Stimulated activated CD4-positive, alpha-beta T cell treated with anti-CD3 and anti-CD28 coated beads, Interleukin-12 subunit alpha, Interleukin-12 subunit beta, amount 100 ng/mL, for 48 hours (primary cell): ENCODE data around the gene EIF4G3.
"Not testable (repeated sequence)": the region's sequence is repeated elsewhere in the genome, so short reads cannot be mapped to it uniquely, and the experiment has no call there.

Experiments
- DNase-seq, 3 donors: peaks; one replicate each; pipeline ENCODE4 v3.0.0-alpha.2; 2020; ENCODE audit warnings: low read depth in 2 of 3, low spot score in 1 of 3

The EIF4G3 gene

DNA sequence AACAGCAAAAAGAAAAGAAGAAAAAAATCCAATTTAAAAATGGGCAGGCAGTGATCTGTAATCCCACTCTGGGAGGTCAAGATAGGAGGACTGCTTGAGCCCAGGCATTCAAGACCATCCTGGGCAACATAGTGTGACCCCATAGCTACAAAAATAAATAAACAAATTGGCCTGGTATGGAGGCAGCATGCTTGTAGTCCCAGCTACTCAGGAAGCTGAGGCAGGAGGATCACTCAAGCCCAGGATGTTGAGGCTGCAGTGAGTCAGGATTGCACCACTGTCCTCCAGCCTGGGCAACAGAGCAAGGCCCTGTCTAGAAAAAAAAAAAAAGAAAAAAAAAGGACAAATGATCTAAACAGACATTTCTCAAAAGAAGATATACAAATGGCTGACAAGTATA, 99.6 kb downstream of the EIF4G3 start:
- DNase-seq = no peak

GRCh38 chr1:21072721-21073120, 104.0 kb downstream of the EIF4G3 start:
- no peak for DNase-seq

DNA sequence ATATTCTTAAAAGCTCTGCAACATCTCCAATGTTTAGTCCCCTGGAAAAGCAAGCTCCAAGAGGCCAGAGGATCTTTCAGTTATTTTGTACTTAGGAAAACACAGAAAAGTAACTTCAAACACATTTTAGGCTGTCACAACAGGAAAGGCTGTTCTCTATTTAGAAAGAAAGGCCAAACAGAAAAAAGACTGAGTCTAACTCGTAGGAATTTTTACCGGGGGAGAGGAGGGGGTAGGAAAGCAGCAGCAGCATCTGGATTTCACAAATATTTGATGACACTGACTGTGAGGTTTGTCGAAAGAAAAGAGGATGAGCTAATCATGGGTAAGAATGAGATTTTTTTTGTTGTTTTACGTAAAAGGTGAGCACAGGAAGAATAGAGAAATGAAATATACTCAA, 107.1 kb downstream of the EIF4G3 start:
- no peak for DNase-seq

GRCh38 chr1:21068937-21069336, 107.8 kb downstream of the EIF4G3 start:
- DNase-seq = no peak

- DNase-seq = no peak
Measured at GRCh38 chr1:21067551-21068227, 109.0 kb downstream of the EIF4G3 start.

DNA sequence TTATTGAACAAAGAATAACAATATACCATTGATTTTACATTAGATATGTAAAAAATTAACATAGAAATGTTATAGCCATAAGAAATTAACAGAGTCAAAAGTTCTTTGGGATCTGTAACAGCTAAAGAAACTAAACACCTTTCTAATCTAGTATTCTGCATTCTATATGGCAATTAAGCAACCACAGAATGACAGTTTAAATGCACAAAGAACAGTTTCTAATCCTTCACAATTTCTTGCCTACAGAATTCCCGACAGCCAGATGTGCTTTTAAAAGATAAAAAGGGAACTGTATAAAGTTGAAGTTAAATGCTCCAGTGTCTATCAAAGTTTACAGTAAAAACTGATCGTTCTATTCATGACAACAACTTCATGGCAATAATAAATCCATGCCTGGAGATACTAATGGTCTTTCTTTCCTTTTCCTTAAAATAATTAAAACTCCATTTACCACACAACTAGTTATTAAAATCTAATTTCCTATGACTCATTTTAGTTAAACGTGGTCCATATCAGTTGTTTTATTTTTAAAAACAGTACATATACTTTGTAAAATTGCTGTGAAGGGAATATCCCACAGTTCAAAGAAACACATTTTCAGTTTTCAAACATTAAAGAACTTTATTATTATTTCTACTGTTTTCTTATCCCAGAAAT, 110.2 kb downstream of the EIF4G3 start:
- DNase-seq = no peak

GRCh38 chr1:21065851-21066250, 110.8 kb downstream of the EIF4G3 start:
- no peak for DNase-seq

DNA sequence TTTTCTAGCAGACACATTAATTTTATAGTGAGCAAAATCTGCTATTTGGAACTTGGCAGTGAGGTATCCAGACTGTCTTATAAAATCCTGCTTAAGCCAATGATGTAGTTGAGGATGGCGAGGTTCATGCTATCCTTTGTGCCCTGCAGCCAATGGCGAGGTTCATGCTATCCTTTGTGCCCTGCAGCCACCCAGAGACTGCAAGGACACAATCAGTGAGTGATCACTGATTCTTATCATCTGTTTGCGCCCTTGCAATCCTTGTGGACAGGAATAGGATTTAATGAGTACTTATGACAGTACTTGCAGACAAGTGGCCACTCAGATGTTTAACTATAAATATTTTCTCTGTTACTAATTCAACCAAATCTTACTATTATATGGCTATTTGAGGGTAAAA, 112.6 kb downstream of the EIF4G3 start:
- DNase-seq = no peak

DNA sequence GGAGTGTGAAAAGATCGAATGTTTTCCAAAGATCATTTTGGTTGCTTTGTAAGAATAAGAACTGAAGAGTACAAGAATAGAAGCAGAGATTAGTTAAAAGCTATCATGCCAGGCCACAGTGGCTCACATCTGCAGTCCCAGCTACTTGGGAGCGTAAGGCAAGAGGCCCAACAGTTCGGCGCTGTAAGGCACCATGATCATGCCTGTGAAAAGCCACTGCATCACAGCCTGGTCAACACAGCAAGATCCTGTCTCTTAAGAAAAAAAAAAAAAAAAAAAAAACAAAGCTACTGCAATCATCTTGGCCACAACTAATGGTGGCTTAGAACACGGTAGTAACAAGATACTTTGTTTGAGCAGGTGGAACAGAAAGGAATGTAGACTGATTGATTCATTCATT, 116.2 kb downstream of the EIF4G3 start:
- no peak for DNase-seq

GRCh38 chr1:21059021-21059420, 117.7 kb downstream of the EIF4G3 start:
- no peak for DNase-seq

GRCh38 chr1:21058035-21058793, 118.5 kb downstream of the EIF4G3 start:
- DNase-seq = no peak

- not testable (repeated sequence) for DNase-seq
Measured at GRCh38 chr1:21053189-21053928, 123.3 kb downstream of the EIF4G3 start.

GRCh38 chr1:21052034-21052433, 124.7 kb downstream of the EIF4G3 start:
- no peak for DNase-seq

DNA sequence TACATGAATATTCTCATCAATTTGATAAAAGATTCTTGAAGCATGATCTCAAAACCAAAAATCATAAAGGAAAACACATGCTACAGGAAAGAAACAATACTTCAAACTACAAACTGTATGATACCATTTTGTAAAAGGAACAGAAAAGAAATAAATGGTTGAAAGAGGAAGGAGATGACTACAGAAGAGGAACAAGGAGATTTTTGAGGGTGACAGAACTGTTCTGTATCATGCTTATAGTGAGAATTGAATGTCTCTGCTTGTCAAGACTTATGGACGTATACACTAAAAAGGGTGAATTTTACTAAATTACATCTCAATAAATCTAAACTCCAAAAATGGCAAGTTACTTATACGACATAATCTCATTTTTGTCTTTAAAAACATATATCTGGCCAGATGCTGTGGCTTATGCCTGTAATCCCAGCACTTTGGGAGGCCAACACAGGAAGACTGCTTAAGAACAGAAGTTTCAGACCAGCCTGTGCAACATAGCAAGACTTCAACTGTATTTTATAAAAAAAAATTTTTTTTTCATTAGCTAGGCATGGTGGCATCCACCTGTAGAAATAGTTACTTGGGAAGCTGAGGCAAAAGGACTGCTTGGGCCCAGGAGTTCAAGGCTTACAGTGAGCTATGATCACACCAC, 125.4 kb downstream of the EIF4G3 start:
- no peak for DNase-seq

DNA sequence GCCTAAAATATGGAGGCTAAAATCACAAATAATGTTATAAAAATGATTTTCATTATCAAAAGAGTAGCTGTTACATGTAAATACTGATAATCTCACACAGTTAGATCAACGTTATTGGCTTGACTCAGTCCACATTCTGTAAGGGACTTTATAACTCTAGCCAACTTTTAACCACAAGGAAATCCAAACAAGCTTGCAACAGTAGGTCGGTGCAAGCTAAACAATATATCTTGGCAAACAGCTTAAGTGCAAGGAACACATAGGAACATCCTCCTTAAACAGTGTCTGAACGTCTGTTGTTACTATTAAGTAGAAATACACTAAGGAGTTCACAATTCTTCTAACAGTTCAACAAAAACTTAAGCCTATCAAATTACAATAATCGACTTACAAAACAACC, 126.7 kb downstream of the EIF4G3 start:
- no peak for DNase-seq

DNA sequence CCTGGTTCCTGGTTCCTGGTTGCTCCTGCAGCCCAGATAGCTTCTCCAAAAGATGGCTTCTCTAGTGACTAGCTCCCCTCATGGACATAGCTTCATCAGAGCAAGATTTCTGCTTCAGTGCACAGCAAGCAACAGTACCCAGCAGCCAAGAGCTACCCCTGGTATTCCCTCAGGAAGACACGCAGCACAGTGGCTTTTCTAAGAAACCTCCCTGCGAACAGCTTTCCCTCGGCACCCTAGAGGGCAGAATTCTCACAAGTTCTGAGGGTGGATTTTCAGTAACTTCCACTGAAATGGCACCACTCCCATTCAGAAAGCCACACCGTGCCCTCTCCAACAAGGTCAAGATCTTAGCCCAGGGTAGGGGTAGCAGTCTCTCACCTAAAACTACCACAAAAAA, 128.2 kb downstream of the EIF4G3 start:
- no peak for DNase-seq

DNA sequence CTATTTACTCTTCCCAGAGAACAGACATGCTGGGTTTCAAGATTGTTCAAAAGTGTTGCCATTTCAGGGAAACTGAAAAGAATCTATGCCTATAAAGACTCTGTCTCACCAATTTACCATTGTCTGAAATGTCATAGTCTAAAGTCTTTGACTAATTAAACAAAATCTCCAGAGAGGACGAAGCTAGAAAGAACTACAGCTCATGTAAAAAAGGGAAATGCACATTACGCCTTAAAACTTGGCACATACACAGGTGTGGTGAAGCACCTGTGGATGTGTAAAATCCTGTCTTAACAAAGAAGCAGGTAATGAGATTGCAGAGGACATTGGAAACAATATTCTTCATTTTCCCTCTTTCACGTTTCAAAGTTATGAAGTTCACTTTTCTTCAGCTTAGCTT, 130.6 kb downstream of the EIF4G3 start:
- no peak for DNase-seq

DNA sequence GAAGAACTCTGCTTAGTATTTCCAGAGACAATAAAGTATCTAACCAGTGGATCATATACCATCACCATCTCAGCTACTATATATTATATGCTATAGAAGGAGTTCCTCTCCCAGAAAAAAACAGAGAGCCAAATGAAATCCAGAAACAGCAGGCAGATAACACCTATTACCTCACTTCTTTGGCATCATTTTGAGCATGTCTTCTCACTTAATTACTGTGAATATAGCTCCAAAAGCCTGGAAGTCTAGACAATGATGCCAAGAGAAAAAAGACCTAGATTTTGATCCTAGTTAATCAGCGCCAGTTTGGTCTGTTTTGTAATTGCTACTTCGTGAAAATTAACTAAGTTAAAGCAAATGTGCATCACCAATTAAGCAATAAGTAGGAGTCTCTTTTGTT, 131.3 kb downstream of the EIF4G3 start:
- DNase-seq = no peak

DNA sequence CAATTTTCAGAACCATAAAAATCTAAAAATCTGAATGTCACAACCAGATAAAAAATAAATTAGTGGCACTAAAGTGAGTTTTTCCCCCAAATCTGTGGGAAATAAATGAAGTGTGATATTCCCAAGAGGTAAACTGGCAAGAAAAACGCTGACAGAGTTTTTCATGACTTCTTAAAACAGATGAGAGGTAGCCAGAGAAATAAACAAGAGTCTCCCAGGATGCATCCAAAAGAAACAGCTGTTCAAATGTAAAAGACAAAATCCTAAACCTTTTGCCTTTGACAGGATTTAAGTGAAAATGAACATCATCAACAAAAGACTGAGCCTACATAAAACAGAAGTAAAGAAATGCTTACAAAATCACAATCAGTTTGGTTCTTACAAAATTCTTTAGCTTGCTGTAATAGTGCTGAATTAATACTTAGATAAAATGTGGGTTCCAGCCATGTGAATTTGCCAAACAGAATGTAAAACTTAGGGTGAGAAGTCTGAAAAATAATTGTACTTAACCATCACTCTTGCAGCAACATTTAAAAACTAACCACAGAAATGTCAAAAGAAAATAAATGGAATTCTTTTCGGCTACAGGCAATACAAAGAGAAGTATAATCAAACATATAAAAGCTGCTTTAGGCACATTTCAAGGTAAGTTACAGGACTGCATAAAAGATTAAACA, 133.6 kb downstream of the EIF4G3 start:
- DNase-seq = no peak

- DNase-seq = no peak
Measured at GRCh38 chr1:21041541-21041940, 135.2 kb downstream of the EIF4G3 start.

DNA sequence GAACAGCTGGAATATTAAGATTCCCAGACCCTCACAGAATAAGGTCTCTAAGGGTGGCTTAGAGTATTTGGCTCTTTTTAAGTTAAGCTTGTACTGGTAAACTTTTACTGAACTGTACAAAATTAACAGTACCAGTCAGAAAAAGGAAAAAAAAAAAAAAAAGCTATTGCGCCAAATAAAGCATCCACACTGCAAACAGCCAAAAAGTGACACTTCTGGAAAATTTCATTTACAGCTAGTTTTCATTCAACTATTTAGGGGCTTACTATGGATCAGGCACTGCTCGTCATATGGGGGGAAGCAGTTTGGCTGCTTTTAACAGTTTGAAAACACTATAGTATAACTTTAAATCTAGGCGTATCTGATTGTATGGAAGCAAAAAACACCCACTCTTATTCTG, 139.6 kb downstream of the EIF4G3 start:
- DNase-seq = no peak
